GM12873 (cell line): ENCODE data around the gene UBR4.

Source experiments
- CTCF ChIP-seq: IDR thresholded peaks from 2 replicates; pipeline ENCODE4 v1.5.1; 2012; ENCODE audit warnings: low read depth, mild to moderate bottlenecking, moderate library complexity, low read length, control low read depth; ENCODE audit not compliant: insufficient read depth; ENCODE audit errors: missing control alignments

The UBR4 gene

GRCh38 chr1:19055701-19056100 is 154.4 kb downstream of the UBR4 start:
- no peak for TF ChIP-seq CTCF

DNA sequence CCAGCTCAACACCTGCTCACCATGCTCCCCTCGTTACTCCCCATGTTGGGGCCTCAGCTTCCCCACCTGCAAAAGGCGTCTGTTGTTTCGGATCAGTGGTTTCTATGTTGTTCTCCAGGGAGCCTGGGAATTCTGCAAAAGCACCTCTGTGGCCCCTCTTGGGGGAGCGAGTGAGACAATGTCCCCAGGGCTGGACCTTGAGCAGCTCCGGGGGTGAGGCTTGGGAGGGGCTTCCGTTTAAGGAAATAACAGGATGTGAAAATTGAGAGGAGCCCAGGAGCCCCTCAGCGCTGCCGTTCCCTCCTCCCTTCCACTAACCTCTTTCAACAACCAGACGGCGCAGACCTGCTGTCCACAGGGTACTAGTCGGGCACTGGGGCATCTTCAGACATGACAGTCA is 155.1 kb downstream of the UBR4 start:
- TF ChIP-seq CTCF, result no peak

- no peak for TF ChIP-seq CTCF
These were observed 155.8 kb downstream of the UBR4 start for GRCh38 chr1:19054216-19054615.

DNA sequence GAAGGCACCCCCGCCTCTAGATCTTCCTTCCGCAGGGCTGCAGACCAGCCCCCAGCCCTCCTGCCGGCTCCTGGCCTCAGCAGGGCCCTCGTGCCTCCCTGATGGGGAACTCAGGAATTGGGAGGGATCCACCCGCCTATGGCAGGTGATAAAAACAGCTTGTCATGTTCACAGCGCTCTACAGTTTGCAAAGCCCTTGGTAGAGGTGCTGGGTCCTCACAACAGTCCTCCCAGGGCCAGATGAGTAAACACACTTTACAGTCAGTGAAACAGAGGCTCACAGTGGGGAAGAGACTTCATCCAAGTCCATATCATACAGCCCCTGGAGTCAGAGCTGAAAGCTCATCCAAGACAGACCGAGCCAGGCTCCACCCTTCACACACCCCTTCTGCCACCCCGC is 156.6 kb downstream of the UBR4 start:
- TF ChIP-seq CTCF, result no peak

DNA sequence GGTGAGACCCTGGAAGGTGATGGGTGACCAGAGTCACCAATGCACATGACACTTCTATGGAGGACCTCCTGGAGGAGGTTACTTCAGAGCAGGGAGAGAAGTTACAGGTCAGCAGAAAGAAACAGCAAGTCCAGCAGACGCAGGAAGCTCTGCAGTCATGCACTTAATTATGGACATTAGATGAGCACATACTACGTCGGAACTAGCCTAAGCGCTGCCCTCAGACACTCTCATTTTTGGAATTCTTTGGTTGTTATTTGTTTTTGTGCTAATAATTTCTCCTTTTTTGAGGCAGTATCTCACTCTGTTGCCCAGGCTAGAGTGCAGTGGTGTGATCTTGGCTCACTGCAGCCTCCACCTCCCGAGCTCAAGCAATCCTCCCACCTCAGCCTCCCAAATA is 160.3 kb downstream of the UBR4 start:
- TF ChIP-seq CTCF, result no peak

DNA sequence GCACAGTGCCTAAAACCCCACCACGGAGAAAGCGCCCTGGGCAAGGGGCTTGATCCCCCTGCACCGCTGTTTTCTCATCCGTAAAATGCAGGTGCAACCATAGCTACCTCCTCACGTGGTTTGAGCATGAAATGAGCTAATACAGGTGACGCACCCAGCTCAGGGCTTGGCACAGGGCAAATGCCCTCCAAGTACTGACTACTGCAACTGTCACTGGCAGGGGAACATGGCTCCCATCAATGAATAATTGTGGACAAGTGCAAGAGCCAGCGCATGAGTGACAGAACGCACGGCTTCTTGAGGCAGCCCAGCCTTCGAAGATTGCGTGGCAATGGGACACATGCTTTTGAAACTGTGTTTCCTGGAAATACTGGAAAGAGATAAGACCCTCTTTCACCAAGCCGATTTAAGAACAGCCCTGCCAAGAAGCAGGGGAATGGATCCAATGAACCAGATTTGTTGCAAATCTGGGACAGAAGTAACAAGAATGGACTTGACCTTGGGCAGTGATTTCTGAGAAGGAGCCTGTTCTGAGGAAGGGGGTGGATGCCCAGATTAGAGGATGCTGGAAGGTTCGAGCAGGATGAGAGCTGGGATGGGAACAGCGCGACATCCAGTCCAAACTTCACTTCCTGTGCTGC is 160.8 kb downstream of the UBR4 start:
- TF ChIP-seq CTCF, result no peak

DNA sequence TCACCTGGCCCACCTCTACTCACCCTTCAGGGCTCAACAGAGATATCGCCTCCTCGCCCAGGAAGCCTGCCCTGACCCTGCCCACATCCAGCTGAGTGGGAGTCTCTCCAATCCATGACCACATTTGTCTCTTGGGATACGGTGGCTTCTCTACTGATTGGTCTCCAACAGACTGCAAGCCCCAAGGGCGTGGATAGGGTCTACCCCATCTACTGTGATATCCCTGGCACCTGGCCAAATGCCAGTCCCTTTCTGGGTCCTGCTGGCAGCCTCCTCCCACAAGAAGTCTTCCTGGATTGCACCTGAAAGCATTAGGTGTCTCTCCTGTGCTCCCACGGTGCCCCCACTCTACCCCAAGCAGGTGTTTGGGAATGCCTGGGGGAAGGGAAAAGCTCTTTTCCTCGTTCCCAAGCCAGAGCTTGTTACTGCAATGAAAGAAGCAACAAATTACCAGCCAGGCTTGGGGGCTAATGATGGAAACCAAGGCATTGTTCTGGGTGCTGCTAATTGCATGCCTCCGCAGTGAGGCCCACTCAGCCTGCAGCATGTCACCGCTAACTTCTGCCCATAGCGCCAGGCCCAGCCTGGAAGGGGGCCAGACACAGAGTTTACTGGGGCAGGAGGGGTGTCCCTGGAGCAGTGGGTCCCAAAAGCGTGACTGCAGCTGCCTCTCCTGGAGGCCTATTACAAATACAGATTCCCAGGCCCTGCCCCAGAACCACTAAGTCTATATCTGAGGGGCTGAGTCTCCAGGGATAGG is 162.9 kb downstream of the UBR4 start:
- TF ChIP-seq CTCF, result no peak
